Astrocyte (in vitro differentiated cells and primary cell): Measurements from ENCODE around the gene ARAP1. TPM values are rescaled to one million over a fixed set of nuclear protein-coding genes. Genes with fewer than 3 reads are reported as not detected.

Experiments
- DNase-seq: peaks from one replicate; pipeline ENCODE4 v3.0.0-alpha.2; 2010; ENCODE audit warnings: low read depth
- FAIRE-seq: peaks from 2 replicates; lab custom pipeline; 2011; peaks lifted over from hg19 to GRCh38; lab: Jason Lieb, UNC
- H2AFZ ChIP-seq: 2 replicates; pipeline ENCODE4 v1.6.0; 2012; ENCODE audit warnings: low read depth, low read length, inconsistent platforms
- H3K27ac ChIP-seq: 2 replicates; pipeline ENCODE4 v1.5.1; 2011; ENCODE audit warnings: low read depth, low read length, inconsistent platforms
- H3K27me3 ChIP-seq: 2 replicates; pipeline ENCODE4 v1.6.0; 2011; ENCODE audit warnings: low read length, inconsistent platforms; ENCODE audit not compliant: insufficient read depth
- H3K36me3 ChIP-seq: 2 replicates; pipeline ENCODE4 v1.5.1; 2011; ENCODE audit warnings: low read length, inconsistent platforms; ENCODE audit not compliant: insufficient read depth
- H3K4me1 ChIP-seq: 2 replicates; pipeline ENCODE4 v1.5.1; 2011; ENCODE audit warnings: low read length, inconsistent platforms; ENCODE audit not compliant: insufficient read depth
- H3K4me2 ChIP-seq: 2 replicates; pipeline ENCODE4 v1.6.0; 2012; ENCODE audit warnings: low read length, inconsistent platforms
- H3K4me3 ChIP-seq: 2 replicates; pipeline ENCODE4 v1.5.1; 2011; ENCODE audit warnings: low read depth, mild to moderate bottlenecking, low read length, inconsistent platforms; ENCODE audit not compliant: insufficient read depth
- H3K79me2 ChIP-seq: 2 replicates; pipeline ENCODE4 v1.6.0; 2012; ENCODE audit warnings: mild to moderate bottlenecking, low read length, inconsistent platforms; ENCODE audit not compliant: insufficient read depth
- H3K9ac ChIP-seq: 2 replicates; pipeline ENCODE4 v1.6.0; 2012; ENCODE audit warnings: mild to moderate bottlenecking, low read length, inconsistent platforms
- H3K9me3 ChIP-seq: 2 replicates; pipeline ENCODE4 v1.5.1; 2012; ENCODE audit warnings: low read depth, mild to moderate bottlenecking, low read length, inconsistent platforms; ENCODE audit not compliant: insufficient read depth
- H4K20me1 ChIP-seq: 2 replicates; pipeline ENCODE4 v1.6.0; 2012; ENCODE audit warnings: low read length, inconsistent platforms; ENCODE audit not compliant: insufficient read depth
- H3K27ac Mint-ChIP-seq: one replicate; pipeline ENCODE4 v1.8.0; 2021; ENCODE audit warnings: mild to moderate bottlenecking, mixed read lengths; ENCODE audit not compliant: unreplicated experiment
- H3K27me3 Mint-ChIP-seq: one replicate; pipeline ENCODE4 v1.8.0; 2021; ENCODE audit warnings: low read depth, mixed read lengths; ENCODE audit not compliant: unreplicated experiment
- H3K36me3 Mint-ChIP-seq: one replicate; pipeline ENCODE4 v1.8.0; 2021; ENCODE audit warnings: low read depth, mixed read lengths; ENCODE audit not compliant: unreplicated experiment
- H3K4me1 Mint-ChIP-seq: one replicate; pipeline ENCODE4 v1.8.0; 2021; ENCODE audit warnings: low read depth, mixed read lengths; ENCODE audit not compliant: unreplicated experiment
- H3K4me3 Mint-ChIP-seq: one replicate; pipeline ENCODE4 v1.8.0; 2021; ENCODE audit warnings: mild to moderate bottlenecking, moderate library complexity, mixed read lengths; ENCODE audit not compliant: unreplicated experiment
- H3K9me3 Mint-ChIP-seq: one replicate; pipeline ENCODE4 v1.8.0; 2021; ENCODE audit warnings: mild to moderate bottlenecking, mixed read lengths; ENCODE audit not compliant: unreplicated experiment
- CTCF ChIP-seq: IDR thresholded peaks from 2 replicates; pipeline ENCODE4 v1.5.1; 2011; ENCODE audit warnings: low read depth, mild to moderate bottlenecking, inconsistent platforms, low read length, moderate library complexity; ENCODE audit not compliant: insufficient read depth
- EZH2 ChIP-seq: IDR thresholded peaks from 2 replicates; pipeline ENCODE4 v1.6.1; 2012; ENCODE audit warnings: mild to moderate bottlenecking, low read length, inconsistent platforms; ENCODE audit not compliant: insufficient read depth
- total RNA-seq: library from RNA; stranded (reverse); gene quantifications from 2 replicates; pipeline ENCODE4 v1.2.1, GENCODE V29; 2021

Gene ARAP1
- total RNA-seq, 1 donor from 2014 or later, result 31.9 TPM

GRCh38 chr11:72781313-72782080, 29.3 kb upstream of the ARAP1 start:
- Histone ChIP-seq H3K4me3 (peak overlapping the region; percentile 29), H3K27ac (no peak overlapping the region), H3K4me1 (no peaks in the 10 kb centered on the region), H3K27me3 (no peaks in the 10 kb centered on the region), H2AFZ (peak overlapping the region; percentile 32), H3K4me2 (peak overlapping the region; percentile 79), H3K79me2 (no peaks in the 10 kb centered on the region), H3K9me3 (no peaks in the 10 kb centered on the region), H3K36me3 (no peaks in the 10 kb centered on the region), H3K9ac (peak overlapping the region; percentile 33), H4K20me1 (peaks cover 8% of the 10 kb centered on the region)
- Mint-ChIP-seq H3K27me3 (peaks cover 5% of the 10 kb centered on the region), H3K4me1 (peaks cover 12% of the 10 kb centered on the region), H3K9me3 (no peaks in the 10 kb centered on the region), H3K36me3 (peaks cover 5% of the 10 kb centered on the region), H3K4me3 (peak overlapping the region; percentile 83), H3K27ac (no peak overlapping the region)
- DNase-seq (no peak), FAIRE-seq (no peak)
- no peak for TF ChIP-seq CTCF
- no peak for TF ChIP-seq EZH2

DNA sequence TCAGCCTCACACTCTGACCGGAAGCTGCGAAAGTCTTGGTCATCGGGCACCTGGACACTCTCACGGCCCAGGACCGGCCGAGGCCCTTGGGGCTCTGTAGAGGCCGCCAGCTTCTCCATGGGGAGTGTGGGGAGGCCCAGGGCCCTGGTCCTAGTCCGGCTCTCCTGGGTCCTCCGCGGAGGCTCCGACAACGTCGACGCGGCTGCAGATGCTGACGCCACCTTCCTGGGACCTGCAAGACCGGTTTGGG, 28.8 kb upstream of the ARAP1 start:
- no peak for DNase-seq
- H3K79me2 ChIP-seq, result no peaks in the 10 kb centered on the region
- Mint-ChIP-seq H3K27me3 (peaks cover 5% of the 10 kb centered on the region), H3K4me3 (peak overlapping the region; percentile 71), H3K4me1 (peaks cover 12% of the 10 kb centered on the region), H3K36me3 (peaks cover 8% of the 10 kb centered on the region), H3K27ac (no peak overlapping the region), H3K9me3 (no peaks in the 10 kb centered on the region)
- no peak for FAIRE-seq
- H3K27ac ChIP-seq, result no peak overlapping the region
- H4K20me1 ChIP-seq, result peaks cover 8% of the 10 kb centered on the region
- no peaks in the 10 kb centered on the region for H3K4me1 ChIP-seq
- H3K36me3 ChIP-seq, result no peaks in the 10 kb centered on the region
- no peaks in the 10 kb centered on the region for H3K9me3 ChIP-seq
- peak overlapping the region; percentile 79 for H3K4me2 ChIP-seq
- peak overlapping the region; percentile 32 for H2AFZ ChIP-seq
- H3K4me3 ChIP-seq, result peak overlapping the region; percentile 29
- TF ChIP-seq EZH2, result no peak
- no peak for TF ChIP-seq CTCF
- H3K9ac ChIP-seq, result peak overlapping the region; percentile 33
- H3K27me3 ChIP-seq, result no peaks in the 10 kb centered on the region

- Histone ChIP-seq H3K36me3 (no peaks in the 10 kb centered on the region), H3K9ac (peak overlapping the region; percentile 33), H3K27me3 (no peaks in the 10 kb centered on the region), H3K9me3 (no peaks in the 10 kb centered on the region), H3K4me1 (no peaks in the 10 kb centered on the region), H3K4me3 (peak overlapping the region; percentile 29), H3K4me2 (peak overlapping the region; percentile 79), H3K79me2 (no peaks in the 10 kb centered on the region), H4K20me1 (peaks cover 8% of the 10 kb centered on the region), H3K27ac (no peak overlapping the region), H2AFZ (peak overlapping the region; percentile 32)
- Mint-ChIP-seq H3K4me3 (peak overlapping the region; percentile 71), H3K36me3 (peaks cover 8% of the 10 kb centered on the region), H3K27me3 (peaks cover 5% of the 10 kb centered on the region), H3K4me1 (peaks cover 12% of the 10 kb centered on the region), H3K9me3 (no peaks in the 10 kb centered on the region), H3K27ac (no peak overlapping the region)
- DNase-seq, result no peak
- TF ChIP-seq CTCF, result no peak
- TF ChIP-seq EZH2, result no peak
- no peak for FAIRE-seq
Observed at GRCh38 chr11:72780296-72781062, 28.3 kb upstream of the ARAP1 start.
